ENCODE data around the gene SGO1. TPM values are rescaled to one million over a fixed set of nuclear protein-coding genes. Genes with fewer than 3 reads are reported as not detected.

SGO1 gene
- total RNA-seq, 2 donors from 2014 or later, result 25.1 to 44.8 TPM

GRCh38 chr3:20232906-20233780 is 47.1 kb upstream of the SGO1 start:
- Mint-ChIP-seq H3K27me3 (ENCODE audit: insufficient read depth) (no peaks in the 10 kb centered on the region), H3K27ac (no peak overlapping the region), H3K9me3 (peaks cover 3% of the 10 kb centered on the region), H3K36me3 (ENCODE audit: low read depth) (no peaks in the 10 kb centered on the region), H3K4me1 (peaks cover 1% of the 10 kb centered on the region), H3K4me3 (no peak overlapping the region)
- no peak for DNase-seq
- Histone ChIP-seq H3K36me3 (ENCODE audit: control insufficient read depth, insufficient read depth, low read length) (no peaks in the 10 kb centered on the region), H3K27ac (ENCODE audit: low read depth, low read length) (no peak overlapping the region), H3K9me3 (ENCODE audit: control insufficient read depth, low read length) (no peaks in the 10 kb centered on the region), H3K4me1 (ENCODE audit: control insufficient read depth, insufficient read depth, low read length) (no peaks in the 10 kb centered on the region), H3K27me3 (ENCODE audit: control insufficient read depth, insufficient read depth, low read length, poor library complexity, severe bottlenecking) (no peaks in the 10 kb centered on the region), H3K9ac (ENCODE audit: extremely low read depth, low read length, poor library complexity, severe bottlenecking) (no peak overlapping the region), H3K4me3 (ENCODE audit: low read length) (no peak overlapping the region)
- WGBS, 2 experiments (ENCODE audit: insufficient coverage in 1 of 2, insufficient read length in 1 of 2), result 98 to 100% methylated on average over 1 to 2 of the region's 2 CpGs
- TF ChIP-seq CTCF (conservative IDR thresholded peaks at IDR 0.05), result no peak

GRCh38 chr3:20230954-20231353 is 44.9 kb upstream of the SGO1 start:
- no peaks in the 10 kb centered on the region for H3K27me3 ChIP-seq (ENCODE audit: control insufficient read depth, insufficient read depth, low read length, poor library complexity, severe bottlenecking)
- Mint-ChIP-seq H3K9me3 (no peaks in the 10 kb centered on the region), H3K4me1 (peaks cover 5% of the 10 kb centered on the region), H3K36me3 (ENCODE audit: low read depth) (no peaks in the 10 kb centered on the region), H3K27ac (no peak overlapping the region), H3K4me3 (no peak overlapping the region), H3K27me3 (ENCODE audit: insufficient read depth) (no peaks in the 10 kb centered on the region)
- H3K27ac ChIP-seq (ENCODE audit: low read depth, low read length), result no peak overlapping the region
- H3K4me1 ChIP-seq (ENCODE audit: control insufficient read depth, insufficient read depth, low read length), result no peaks in the 10 kb centered on the region
- no peaks in the 10 kb centered on the region for H3K36me3 ChIP-seq (ENCODE audit: control insufficient read depth, insufficient read depth, low read length)
- H3K4me3 ChIP-seq (ENCODE audit: low read length), result no peak overlapping the region
- WGBS, 2 experiments (ENCODE audit: insufficient coverage in 1 of 2, insufficient read length in 1 of 2), result 100% methylated on average over 1 of the region's 1 CpG; no CpG with 5 or more reads in 1 of the 2 experiments
- H3K9ac ChIP-seq (ENCODE audit: extremely low read depth, low read length, poor library complexity, severe bottlenecking), result no peak overlapping the region
- no peak for DNase-seq
- no peak for TF ChIP-seq CTCF (conservative IDR thresholded peaks at IDR 0.05)
- H3K9me3 ChIP-seq (ENCODE audit: control insufficient read depth, low read length), result no peaks in the 10 kb centered on the region

GRCh38 chr3:20225769-20226168 is 39.8 kb upstream of the SGO1 start:
- DNase-seq, result no peak
- peak; percentile 80 for TF ChIP-seq CTCF (conservative IDR thresholded peaks at IDR 0.05)
- Mint-ChIP-seq H3K27me3 (ENCODE audit: insufficient read depth) (no peaks in the 10 kb centered on the region), H3K27ac (no peak overlapping the region), H3K4me1 (peaks cover 24% of the 10 kb centered on the region), H3K4me3 (no peak overlapping the region), H3K36me3 (ENCODE audit: low read depth) (peaks cover 3% of the 10 kb centered on the region), H3K9me3 (peaks cover 4% of the 10 kb centered on the region)
- Histone ChIP-seq H3K36me3 (ENCODE audit: control insufficient read depth, insufficient read depth, low read length) (no peaks in the 10 kb centered on the region), H3K27me3 (ENCODE audit: control insufficient read depth, insufficient read depth, low read length, poor library complexity, severe bottlenecking) (no peaks in the 10 kb centered on the region), H3K4me1 (ENCODE audit: control insufficient read depth, insufficient read depth, low read length) (peaks cover 2% of the 10 kb centered on the region), H3K9me3 (ENCODE audit: control insufficient read depth, low read length) (no peaks in the 10 kb centered on the region), H3K9ac (ENCODE audit: extremely low read depth, low read length, poor library complexity, severe bottlenecking) (no peak overlapping the region), H3K27ac (ENCODE audit: low read depth, low read length) (no peak overlapping the region), H3K4me3 (ENCODE audit: low read length) (no peak overlapping the region)
- 56 to 66% methylated on average over 2 of the region's 2 CpGs for WGBS, 2 experiments (ENCODE audit: insufficient coverage in 1 of 2, insufficient read length in 1 of 2)
